GM12892 (cell line): ENCODE measurements around the gene SCRN1.

Experiments
- POLR2A ChIP-seq: IDR thresholded peaks from 2 replicates; pipeline ENCODE4 v1.6.1; 2011; ENCODE audit warnings: low read depth, low read length, control low read depth
- POLR2AphosphoS5 ChIP-seq: IDR thresholded peaks from 2 replicates; pipeline ENCODE4 v1.6.1; 2011; ENCODE audit warnings: low read depth, low read length, control low read depth
- TAF1 ChIP-seq: IDR thresholded peaks from 2 replicates; pipeline ENCODE4 v1.6.1; 2011; ENCODE audit warnings: low read depth, mild to moderate bottlenecking, control low read depth, low read length, borderline replicate concordance

GRCh38 chr7:29915481-29916215 is 74.0 kb downstream of the SCRN1 start:
- no peak for TF ChIP-seq POLR2AphosphoS5
- no peak for TF ChIP-seq POLR2A
- no peak for TF ChIP-seq TAF1
